Daoy (cell line): ENCODE measurements around the gene ITPK1. TPM values are rescaled to one million over a fixed set of nuclear protein-coding genes. Genes with fewer than 3 reads are reported as not detected.

Source experiments
- DNase-seq: peaks from one replicate; pipeline ENCODE4 v3.0.0-alpha.2; 2015; ENCODE audit warnings: low read depth
- total RNA-seq: library from RNA; depleted of rRNA; stranded (reverse); fragments of >200 nt; shearing (Covaris generic); gene quantifications from 2 replicates; pipeline ENCODE4 v1.2.3, GENCODE V29; 2014

ITPK1 gene
- total RNA-seq, 1 experiment from 2014 or later: 14.2 TPM

- DNase-seq: no peak
These were observed 54.2 kb downstream of the ITPK1 start for GRCh38 chr14:93061380-93062012.

- no peak for DNase-seq
These were observed 54.9 kb downstream of the ITPK1 start for GRCh38 chr14:93060841-93061240.

- no peak for DNase-seq
These were observed 55.7 kb downstream of the ITPK1 start for GRCh38 chr14:93059917-93060545.

- no peak for DNase-seq
These were observed 56.5 kb downstream of the ITPK1 start for GRCh38 chr14:93059260-93059659.

GRCh38 chr14:93057586-93058280 is 58.0 kb downstream of the ITPK1 start:
- no peak for DNase-seq

- DNase-seq: no peak
These were observed 58.7 kb downstream of the ITPK1 start for GRCh38 chr14:93056840-93057585.

GRCh38 chr14:93056166-93056839 is 59.4 kb downstream of the ITPK1 start:
- DNase-seq: no peak

- DNase-seq: no peak
These were observed 60.0 kb downstream of the ITPK1 start for GRCh38 chr14:93055651-93056115.

- DNase-seq: no peak
These were observed 60.8 kb downstream of the ITPK1 start for GRCh38 chr14:93054876-93055275.

GRCh38 chr14:93054006-93054405 is 61.7 kb downstream of the ITPK1 start:
- DNase-seq: no peak

GRCh38 chr14:93051600-93052546 is 63.9 kb downstream of the ITPK1 start:
- no peak for DNase-seq

GRCh38 chr14:93050761-93051160 is 65.0 kb downstream of the ITPK1 start:
- DNase-seq: no peak

- DNase-seq: no peak
These were observed 65.8 kb downstream of the ITPK1 start for GRCh38 chr14:93049867-93050331.

- no peak for DNase-seq
These were observed 66.4 kb downstream of the ITPK1 start for GRCh38 chr14:93049315-93049714.

- no peak for DNase-seq
These were observed 66.9 kb downstream of the ITPK1 start for GRCh38 chr14:93048843-93049242.

- no peak for DNase-seq
These were observed 68.1 kb downstream of the ITPK1 start for GRCh38 chr14:93047661-93048060.

GRCh38 chr14:93047157-93047556 is 68.6 kb downstream of the ITPK1 start:
- DNase-seq: no peak

- DNase-seq: no peak
These were observed 69.0 kb downstream of the ITPK1 start for GRCh38 chr14:93046705-93047050.

- DNase-seq: peak; percentile 72
These were observed 69.6 kb downstream of the ITPK1 start for GRCh38 chr14:93045965-93046704.

GRCh38 chr14:93045211-93045674 is 70.5 kb downstream of the ITPK1 start:
- peak; percentile 26 for DNase-seq
